GM21423 (cell line): Measurements from ENCODE around the gene RNU1-3.
"Not testable (repeated sequence)": the region's sequence is repeated elsewhere in the genome, so short reads cannot be mapped to it uniquely, and the experiment has no call there.

Experiments used
- ATAC-seq: cut with Tn5 transposase; IDR thresholded peaks from one replicate; pipeline ENCODE4 v1.9.1; 2021; ENCODE audit warnings: mild to moderate bottlenecking, moderate library complexity; ENCODE audit not compliant: unreplicated experiment

RNU1-3 gene

DNA sequence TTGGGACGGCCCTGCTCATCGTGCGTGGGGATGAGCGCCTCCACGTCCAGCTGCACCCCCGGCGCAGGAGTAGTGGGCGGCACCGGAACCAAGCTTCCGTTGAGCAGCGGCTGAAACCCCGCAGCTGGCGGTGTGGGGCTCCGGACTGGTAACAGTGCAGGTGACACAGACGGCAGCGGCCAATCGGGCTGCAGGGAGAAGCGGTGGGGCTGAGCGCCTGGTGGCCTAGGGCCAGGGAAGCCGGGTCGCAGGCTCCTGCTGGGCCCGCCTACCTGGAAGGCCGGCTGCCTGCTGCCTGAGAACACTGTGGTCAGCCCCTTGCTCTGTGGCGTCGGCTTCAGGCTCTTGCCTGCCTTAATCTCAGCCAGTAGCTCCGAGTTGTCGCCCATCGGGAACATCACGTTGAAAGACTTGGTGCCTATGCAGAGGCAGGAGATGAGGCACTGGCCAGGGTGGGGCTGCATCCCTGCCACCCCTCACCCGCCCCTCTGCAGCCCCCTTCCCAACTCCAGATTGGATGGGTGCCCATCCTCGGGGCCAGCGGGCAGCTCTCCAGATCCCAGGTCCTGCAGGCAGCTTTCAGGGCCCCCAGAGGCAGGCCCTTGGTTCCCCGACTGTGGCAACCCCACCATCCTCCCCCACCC lies 29.9 kb upstream of the RNU1-3 start:
- ATAC-seq = not testable (repeated sequence)

GRCh38 chr1:16694308-16694702 lies 27.6 kb upstream of the RNU1-3 start:
- ATAC-seq = not testable (repeated sequence)

DNA sequence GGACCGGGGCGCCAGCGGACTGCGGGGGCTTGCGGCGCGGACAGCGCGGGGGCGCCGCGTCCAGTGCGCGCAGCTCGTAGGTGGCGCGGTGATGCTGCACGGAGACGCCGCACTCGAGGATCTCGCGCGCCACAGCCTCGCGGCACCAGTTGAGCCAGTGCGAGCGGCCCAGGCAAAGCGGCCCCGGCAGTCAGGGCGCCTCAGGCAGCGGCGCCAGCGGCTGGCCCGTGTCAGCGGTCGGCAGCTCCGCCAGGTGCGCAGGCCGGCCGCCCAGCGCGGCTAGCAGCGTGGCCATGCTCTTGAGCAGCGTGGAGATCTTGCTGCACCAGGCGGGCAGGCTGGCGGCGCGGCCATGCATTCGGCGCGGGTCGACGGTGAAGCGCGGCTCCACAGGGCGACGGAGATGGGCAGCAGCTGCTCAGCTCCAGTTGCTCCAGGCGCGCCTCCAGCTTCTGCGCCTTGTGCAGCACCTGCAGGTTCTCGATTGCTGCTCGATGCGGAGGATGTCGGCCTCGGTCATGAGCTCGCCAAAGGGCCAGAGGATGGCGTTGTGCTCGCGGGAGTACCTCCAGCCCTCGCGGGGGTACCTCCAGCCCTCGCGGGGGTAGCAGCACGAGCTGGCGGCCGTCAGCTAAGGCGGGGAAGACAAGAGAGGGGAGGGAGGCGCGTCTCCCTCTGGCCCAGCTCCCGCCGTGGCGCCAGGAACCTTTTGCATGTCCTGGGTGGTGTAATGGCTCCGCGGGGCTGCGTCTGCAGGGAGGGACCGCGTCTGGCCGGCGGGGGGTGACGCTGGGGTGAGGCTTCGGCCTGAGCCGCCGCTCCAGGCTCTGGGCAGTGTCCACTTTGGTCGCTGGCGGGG lies 26.9 kb upstream of the RNU1-3 start:
- ATAC-seq = not testable (repeated sequence)

DNA sequence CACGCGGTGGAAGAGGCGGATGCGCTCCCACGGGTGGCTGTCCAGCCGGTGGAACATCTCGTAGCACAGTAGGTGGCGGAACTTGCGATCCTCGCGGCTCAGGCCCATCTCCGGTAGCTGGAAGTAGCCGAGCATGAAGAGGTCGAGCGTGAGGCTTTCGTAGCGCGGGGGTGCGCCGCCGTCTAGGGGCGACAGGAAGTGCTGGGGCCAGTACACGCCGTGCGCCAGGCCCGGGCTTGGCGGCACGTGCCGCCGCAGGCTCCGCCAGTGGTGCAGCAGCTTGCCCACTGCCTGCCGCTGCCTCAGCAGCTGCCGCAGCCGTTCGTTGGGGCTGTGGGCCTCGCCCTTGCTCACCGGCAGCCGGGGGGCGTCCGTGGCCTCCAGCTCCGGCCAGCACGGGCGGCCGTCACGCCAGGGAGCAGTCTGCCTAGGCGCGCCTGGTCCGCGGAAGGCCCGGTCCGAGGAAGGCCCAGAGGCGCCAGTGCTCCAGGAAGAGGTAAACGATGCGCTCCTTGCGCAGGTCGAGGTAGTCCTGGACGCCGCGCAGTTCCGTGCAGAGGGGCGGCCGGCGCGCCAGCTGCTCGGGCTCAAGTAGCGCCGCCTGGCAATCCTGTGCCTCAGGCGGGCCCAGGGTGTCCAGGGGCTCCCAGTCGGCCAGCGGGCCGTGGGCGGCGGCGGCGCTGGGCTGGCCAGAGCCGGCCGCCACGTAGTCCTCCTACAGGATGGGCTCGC lies 26.1 kb upstream of the RNU1-3 start:
- not testable (repeated sequence) for ATAC-seq

DNA sequence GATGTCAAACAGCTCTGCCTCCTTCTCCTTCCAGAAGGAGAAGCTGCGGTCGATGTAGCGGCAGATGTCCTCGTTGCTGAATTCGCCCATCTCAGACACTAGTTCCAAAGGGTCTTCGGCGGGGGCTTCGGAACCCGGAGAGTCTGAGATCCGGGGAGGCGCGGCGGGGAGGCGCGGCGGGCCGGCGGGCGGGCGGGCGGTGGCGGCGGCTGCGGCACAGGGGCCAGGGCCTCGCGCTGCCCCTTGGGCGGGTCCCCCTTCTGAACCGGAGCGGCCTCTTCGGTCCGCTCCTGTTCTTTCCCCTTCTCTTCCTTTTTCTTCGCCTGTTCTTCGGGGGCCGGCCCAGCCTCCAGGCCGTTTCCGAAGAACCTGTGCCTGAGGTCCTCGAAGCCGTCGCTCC lies 25.5 kb upstream of the RNU1-3 start:
- ATAC-seq = not testable (repeated sequence)

GRCh38 chr1:16690971-16691682 lies 24.4 kb upstream of the RNU1-3 start:
- ATAC-seq = not testable (repeated sequence)

DNA sequence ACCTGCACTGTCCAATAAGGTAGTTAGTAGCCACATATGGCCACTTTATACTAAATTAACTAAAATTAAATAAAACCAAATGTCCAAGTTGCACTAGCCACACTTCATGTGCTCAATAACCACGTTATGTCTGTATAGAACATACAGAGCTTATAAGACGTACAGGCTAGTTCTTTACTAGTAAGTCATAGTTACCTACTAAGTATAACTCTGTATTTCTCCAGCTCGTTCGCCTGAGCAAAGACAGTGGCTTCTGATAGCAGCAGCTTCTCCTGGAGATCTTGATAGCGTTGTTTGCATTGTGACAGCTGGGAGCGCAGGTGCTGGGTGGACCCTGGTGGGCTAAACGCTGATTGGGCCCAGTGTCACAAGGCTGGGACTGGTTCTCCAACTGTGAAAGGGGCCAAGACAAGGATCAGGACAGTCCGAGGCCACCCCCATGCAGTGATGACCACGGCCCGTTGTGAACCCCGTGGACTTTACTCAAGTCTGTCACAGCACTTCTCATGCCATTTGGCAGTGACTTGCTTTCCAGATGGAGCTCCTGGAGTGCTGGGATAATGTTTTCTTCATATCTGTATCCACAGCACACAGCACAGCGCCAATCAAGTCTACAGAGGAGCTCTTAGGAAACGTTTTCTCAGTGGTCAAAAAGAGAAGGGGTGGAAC lies 20.5 kb upstream of the RNU1-3 start:
- not testable (repeated sequence) for ATAC-seq

GRCh38 chr1:16685445-16686371 lies 19.0 kb upstream of the RNU1-3 start:
- not testable (repeated sequence) for ATAC-seq

DNA sequence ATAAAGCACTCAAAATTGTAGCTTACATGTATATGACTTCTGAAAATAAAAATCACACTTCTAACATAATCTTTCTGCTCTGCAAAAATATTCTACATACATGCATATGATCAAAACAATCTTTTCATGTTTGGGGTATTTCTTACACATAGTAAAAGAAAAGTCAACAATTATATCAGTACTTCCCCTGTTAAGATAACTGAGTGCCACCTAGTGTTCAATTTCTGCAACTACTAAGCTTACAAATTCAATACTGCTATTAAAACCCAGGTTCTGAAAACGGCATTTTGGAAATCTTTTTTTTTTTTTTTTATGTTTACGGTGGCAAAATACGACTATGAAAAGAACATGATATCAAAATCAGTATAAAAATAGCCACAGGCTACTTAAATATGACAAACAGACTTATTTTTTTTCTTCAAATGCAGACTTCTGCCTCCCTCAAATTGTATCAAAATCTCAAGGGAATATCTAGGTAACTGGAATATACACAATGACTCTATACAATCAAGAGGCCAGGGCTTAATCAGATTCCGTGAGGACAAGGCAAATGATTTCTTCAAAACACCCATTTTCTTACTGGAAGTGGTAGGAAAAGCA lies 18.1 kb upstream of the RNU1-3 start:
- ATAC-seq = not testable (repeated sequence)

DNA sequence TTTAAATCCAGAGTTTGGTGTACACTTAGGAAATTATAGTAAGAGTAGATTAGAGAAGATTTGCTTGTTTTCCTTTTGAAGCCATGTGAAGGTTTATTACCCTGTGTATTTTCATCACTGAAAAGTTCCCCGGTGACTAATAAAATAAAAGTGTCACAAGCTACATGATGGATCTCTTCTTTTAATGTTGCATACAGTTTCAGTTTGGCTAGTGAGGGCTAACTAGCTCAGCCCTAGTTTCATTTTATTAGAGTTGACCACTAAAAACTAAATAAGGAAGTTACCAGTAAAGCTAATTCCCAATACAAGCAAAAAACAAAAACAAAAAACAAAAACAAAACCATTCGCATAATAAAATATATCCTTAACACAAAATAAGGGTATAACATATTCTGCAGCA lies 17.4 kb upstream of the RNU1-3 start:
- not testable (repeated sequence) for ATAC-seq

DNA sequence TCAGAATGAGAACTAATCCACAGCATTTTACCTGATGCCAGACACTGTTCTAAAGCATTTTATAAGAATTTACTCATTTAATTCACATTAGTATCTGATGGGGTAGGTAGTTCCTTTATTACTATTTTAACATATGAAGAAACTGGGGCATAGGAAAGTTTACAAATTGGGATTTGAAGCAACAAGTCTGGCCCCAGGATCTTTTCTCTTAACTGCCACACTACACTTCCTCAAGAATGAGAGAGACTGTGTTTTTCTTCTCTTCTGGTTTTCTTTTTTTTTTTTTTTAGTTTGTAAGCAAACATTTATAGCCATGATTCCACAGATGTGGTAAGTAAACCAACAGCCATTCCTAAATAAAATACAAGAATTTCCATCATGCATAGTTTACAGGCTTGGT lies 16.1 kb upstream of the RNU1-3 start:
- not testable (repeated sequence) for ATAC-seq

DNA sequence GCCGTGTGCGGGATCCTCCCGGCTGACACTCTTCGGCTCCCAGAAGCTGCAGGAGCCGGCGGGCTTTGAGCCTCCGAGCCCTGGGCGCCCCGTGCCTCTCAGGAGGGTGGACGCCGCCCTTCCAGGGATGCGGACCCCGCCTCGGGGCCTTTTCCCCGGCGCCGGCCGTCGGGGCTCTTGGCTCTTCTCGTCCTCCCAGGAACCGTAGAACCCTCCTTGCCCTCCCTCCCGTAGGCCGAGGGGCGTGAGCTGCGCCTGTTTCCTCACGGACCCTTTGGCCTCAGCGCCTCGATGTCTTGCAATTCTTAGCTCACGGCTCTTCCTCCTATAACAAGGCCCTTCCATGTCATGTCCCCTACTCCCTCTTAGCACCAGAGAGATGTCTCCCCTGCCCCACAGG lies 13.6 kb upstream of the RNU1-3 start:
- not testable (repeated sequence) for ATAC-seq

GRCh38 chr1:16677552-16678431 lies 11.0 kb upstream of the RNU1-3 start:
- ATAC-seq = no peak

DNA sequence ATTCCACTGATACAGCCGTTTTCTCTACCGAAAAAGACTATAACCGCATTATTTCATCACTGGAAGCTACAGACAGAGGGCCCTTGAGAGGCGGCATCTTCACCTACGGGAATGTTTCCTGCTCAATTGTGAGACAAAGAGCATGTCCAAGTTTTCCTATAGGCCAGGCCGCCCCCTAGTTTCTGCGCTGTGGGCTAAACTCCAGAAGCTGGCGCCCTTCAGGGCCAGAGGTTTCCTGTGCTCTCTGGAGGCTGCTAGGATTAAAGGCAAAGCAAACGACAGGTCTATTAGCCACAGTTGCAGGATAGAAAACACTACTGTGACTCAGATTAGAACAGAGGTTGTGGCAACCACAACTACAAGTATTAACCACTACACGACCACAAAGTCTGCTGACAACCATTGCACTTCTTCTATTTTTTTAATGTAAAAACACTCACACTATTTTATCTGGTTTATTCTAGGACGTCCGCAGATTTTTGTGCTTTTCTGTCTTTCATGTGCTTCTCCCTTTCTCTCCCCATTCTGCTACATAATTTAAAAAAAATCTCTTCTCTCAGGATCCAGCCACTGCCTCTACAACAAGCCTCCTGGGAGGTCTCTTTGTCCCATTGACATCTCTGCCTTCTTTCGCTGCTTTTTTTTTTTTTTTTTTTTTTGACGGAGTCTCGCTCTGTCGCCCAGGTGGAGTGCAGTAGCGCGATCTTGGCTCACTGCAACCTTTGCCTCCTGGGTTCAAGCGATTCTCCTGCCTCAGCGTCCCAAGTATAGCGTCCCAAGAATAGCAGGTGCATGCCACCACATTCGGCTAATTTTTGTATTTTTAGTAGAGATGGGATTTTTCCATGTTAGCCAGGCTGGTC lies 10.1 kb upstream of the RNU1-3 start:
- not testable (repeated sequence) for ATAC-seq

DNA sequence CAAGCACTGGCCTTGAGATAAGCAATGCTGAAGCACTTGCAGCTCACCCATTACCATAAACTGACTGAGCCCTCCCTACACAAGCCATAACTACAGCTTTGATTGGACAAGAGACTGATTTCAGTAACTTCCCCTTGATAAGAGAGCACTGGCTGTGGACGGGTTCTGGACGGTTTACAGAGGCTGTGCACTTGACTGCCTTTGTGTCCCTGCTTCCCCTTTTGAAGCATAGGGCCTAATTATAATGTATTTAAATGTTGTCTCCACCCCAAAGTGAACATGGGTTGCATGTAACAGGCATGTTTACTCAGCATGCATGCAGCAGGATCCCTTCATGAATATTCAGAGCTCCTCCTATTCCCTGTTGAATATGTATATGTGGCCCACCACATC lies 8.4 kb upstream of the RNU1-3 start:
- ATAC-seq = not testable (repeated sequence)

GRCh38 chr1:16673976-16674375 lies 7.2 kb upstream of the RNU1-3 start:
- ATAC-seq = not testable (repeated sequence)

GRCh38 chr1:16665836-16666235 lies 912 bp downstream of the RNU1-3 start:
- ATAC-seq = not testable (repeated sequence)
